Hypothalamus (tissue), 51 donors: ENCODE results near the gene TLL2.
A peak's percentile ranks its signal among the peaks of the same experiment; 100 is the strongest.

Experiments
- DNase-seq, 51 donors: peaks; one replicate each; lab custom pipeline; 2025; lab: John Stamatoyannopoulos, UW

Gene TLL2

DNA sequence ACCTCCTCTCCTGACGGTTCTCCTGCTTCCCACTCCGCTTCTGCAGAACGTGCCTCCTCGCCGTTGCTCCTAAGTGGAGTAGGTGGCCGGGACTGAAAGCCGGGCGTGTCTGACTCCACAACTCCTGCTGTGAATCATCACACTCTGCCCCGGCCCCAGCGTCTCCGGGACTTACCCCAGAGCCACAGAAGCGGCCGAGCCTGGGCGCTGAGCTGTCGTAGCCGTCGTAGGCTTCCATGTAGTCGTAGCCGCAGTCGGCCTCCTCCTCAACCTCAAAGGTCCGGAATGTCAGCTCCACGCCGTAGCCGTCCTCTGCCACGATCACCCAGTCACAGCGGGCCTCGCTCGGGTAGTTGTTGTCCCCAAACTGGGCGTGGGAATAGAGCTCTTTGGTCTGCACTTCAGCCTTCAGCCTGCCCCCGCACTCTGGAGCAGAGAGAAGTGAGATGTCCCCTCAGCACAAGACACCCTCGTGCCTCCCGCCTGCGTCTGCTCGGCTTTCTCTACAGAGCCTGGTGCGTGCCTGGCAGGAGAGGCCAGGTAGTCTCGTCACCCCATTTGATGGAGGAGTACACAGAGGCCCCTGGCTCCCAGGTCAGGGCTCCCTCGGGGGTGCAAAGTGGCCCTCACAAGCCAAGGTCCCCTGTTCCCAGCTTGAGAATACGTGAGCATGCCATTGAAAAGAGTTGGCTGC, 143.7 kb downstream of the TLL2 start:
- DNase-seq, result peak in 1 of 51 donors; percentile 14

GRCh38 chr10:96368971-96369370, 144.8 kb downstream of the TLL2 start:
- peak in 4 of 51 donors; percentile 10 to 19 (median 13) for DNase-seq

- DNase-seq, result no peak
Observed at GRCh38 chr10:96367470-96367869, 146.3 kb downstream of the TLL2 start.

GRCh38 chr10:96366508-96366907, 147.2 kb downstream of the TLL2 start:
- DNase-seq, result no peak

DNA sequence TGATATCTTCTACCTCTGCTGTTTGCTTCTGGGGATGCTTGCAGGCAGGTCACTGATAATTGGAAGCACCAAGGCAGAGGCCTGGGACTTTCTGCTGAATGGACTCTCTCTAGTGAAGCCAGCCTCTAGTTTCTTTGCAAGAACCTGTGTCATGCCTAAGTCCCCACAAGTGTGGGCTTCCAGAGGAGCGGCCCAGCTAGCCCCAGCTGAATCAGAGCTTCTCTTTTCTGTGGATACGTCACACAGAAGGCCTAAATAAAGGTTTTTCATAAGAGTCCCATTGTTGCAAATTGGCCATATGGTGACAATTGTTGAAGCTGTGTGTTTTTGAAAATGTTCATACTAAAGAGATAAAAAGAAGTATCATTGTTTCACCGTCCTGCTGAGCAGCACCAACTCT, 148.2 kb downstream of the TLL2 start:
- peak in 5 of 51 donors; percentile 13 to 50 (median 19) for DNase-seq

GRCh38 chr10:96360766-96361165, 153.0 kb downstream of the TLL2 start:
- DNase-seq, result no peak

DNA sequence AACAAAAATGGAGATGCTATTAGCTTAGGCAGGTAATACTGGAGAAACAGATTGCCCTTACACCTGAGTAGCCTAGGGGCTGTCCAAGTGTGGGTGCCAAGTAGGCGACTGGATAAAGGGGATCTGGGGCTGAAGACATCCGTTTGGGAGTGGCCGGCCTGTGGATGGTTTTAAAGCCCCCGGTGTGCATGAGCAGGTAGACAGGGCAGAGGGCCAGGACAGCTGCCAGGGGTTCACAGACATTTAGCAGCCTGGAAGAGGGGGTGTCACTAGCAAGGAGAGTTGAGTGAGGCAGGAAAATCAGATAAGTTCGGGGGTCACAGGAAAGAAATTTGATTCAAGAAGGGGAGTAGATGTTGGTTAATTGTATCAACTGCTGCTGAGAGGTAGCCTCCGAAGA, 153.4 kb downstream of the TLL2 start:
- no peak for DNase-seq

DNA sequence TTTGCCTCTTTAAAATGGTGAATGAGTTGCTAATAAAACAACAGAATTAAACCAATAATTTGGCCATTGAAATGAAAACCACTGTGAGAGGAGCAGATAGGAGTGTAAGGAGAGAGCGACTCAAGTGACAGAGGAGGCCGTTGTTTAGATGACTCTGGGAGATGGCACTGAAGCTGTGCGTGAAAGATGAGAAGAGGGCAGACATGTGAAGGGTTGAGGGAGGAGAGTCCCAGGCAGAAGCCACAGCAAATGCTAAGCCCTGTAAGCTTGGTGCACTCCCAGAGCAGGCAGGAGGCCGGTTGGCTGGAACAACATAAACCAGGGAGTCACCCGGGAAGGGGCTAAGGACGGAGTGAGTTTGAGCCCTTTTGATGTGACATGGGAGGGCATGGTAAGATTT, 154.1 kb downstream of the TLL2 start:
- peak in 1 of 51 donors; percentile 56 for DNase-seq

- peak in 24 of 51 donors; percentile 9 to 73 (median 47) for DNase-seq
Observed at GRCh38 chr10:96358851-96359540, 154.7 kb downstream of the TLL2 start, which contains the start of gene OPALIN. TSS of gene OPALIN (minus strand) at chr10:96359002. CDS start at chr10:96358896, 106 bp downstream.

- peak in 34 of 51 donors; percentile 9 to 86 (median 60) for DNase-seq
Observed at GRCh38 chr10:96357038-96357620, 156.6 kb downstream of the TLL2 start.

- DNase-seq, result no peak
Observed at GRCh38 chr10:96352582-96352981, 161.1 kb downstream of the TLL2 start.

GRCh38 chr10:96352027-96352426, 161.7 kb downstream of the TLL2 start:
- no peak for DNase-seq

DNA sequence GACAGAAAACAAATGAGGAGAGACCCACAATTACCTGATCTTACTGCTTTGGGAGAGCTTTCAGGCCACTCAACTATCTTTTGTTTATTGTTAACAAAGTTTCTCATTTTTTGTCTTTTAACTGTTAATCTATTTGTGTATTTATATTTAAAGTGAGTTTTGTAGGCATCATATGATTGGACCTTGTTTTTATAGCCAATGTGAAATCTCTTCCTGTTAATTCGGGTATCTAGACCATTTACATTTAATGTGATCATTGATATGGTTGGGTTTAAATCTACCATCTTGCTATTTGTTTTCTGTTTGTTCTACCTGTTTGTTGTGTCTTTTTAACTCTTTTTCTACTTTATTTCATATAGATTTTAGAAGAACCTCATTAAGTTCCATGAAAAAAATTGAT, 167.4 kb downstream of the TLL2 start:
- no peak for DNase-seq

- DNase-seq, result no peak
Observed at GRCh38 chr10:96345222-96345621, 168.5 kb downstream of the TLL2 start.

GRCh38 chr10:96344178-96344577, 169.5 kb downstream of the TLL2 start:
- no peak for DNase-seq

- no peak for DNase-seq
Observed at GRCh38 chr10:96342402-96342801, 171.3 kb downstream of the TLL2 start.

- peak in 1 of 51 donors; percentile 13 for DNase-seq
Observed at GRCh38 chr10:96341219-96342182, 172.2 kb downstream of the TLL2 start.

GRCh38 chr10:96339956-96340904, 173.5 kb downstream of the TLL2 start:
- DNase-seq, result peak in 30 of 51 donors; percentile 7 to 76 (median 40)

DNA sequence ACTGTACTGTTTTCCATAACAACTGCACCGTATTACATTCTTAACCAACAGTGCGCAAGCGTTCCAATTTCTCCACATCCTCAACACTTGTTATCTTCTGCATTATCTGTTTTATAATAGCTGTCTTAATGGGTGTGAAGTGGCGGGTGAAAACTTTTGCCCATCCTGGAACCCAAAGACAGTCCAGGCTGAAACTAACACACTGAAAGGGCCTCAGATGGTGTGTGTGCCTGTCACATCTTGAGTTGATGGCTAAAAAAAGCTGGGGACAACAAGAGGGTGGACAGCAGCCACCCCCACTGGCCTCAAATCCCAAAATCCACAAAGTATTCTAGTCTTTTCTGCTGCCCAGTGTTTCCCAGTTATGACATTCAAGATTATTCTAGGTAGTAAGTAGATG, 174.3 kb downstream of the TLL2 start:
- no peak for DNase-seq
